Measurements from ENCODE around the gene GRK4.

- TF ChIP-seq CTCF (IDR thresholded peaks at IDR 0.05) (no peak), POLR2A (IDR thresholded peaks at IDR 0.05) (no peak), EP300 (IDR thresholded peaks at IDR 0.05) (no peak)
Measured at GRCh38 chr4:2925496-2925895, 37.9 kb upstream of the GRK4 start.
